ENCODE data around the gene GNPTG. TPM values are rescaled to one million over a fixed set of nuclear protein-coding genes. Genes with fewer than 3 reads are reported as not detected.

GNPTG gene
- total RNA-seq, 1 experiment from 2014 or later: 37.3 TPM

DNA sequence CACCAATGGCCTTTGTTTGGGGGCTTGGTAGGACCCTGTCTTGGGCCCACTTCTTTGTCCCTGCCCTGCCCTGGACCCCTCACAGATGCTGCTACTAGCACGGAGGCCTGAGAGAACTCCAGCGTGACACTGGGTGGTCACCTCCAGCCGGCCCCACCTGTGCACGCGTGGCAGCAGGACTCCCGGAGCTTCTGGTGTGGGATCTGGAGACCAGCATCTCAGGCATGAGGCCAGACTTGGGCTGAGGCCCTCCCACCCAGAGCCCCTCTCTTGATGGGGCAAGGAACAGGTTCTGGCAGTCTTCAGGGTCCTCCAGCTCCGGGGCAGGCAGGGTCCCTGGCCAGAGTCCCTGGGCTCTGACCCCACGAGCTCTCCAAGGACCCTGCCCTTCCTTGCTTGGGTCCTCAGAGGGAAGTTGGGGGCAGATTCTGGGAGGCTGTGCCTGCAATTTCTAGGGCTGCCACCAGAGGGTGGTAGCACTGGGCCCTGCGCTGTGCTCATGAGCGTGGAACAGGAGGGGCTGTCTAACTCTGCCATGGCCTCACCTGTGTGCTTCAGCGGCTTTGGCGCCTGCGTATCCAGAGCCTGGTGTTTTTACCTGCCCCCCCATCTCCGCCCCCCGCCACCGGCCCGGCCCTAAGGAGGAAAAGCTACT is 21.3 kb upstream of the GNPTG start:
- BruUV-seq (replicated peaks): no TSS peak
- Mint-ChIP-seq H3K27ac (ENCODE audit: unreplicated experiment) (no peak overlapping the region), H3K9me3 (ENCODE audit: unreplicated experiment) (no peaks in the 10 kb centered on the region), H3K36me3 (ENCODE audit: insufficient read depth, unreplicated experiment) (no peaks in the 10 kb centered on the region), H3K4me1 (ENCODE audit: low read depth, unreplicated experiment) (no peaks in the 10 kb centered on the region), H3K27me3 (ENCODE audit: insufficient read depth, unreplicated experiment) (no peaks in the 10 kb centered on the region), H3K4me3 (ENCODE audit: unreplicated experiment) (no peak overlapping the region)
- no peaks in the 10 kb centered on the region for H3K36me3 ChIP-seq (ENCODE audit: control insufficient read depth, insufficient read depth, low read length)
- no peak overlapping the region for H3K4me3 ChIP-seq (ENCODE audit: low read depth, low read length)
- ChIA-PET CTCF (interaction anchor here (0.6 kb wide), 2 partner anchors 100 to 601 kb away, joined by 4 to 5 read pairs; no protein-coding TSS in a partner anchor), POLR2A (no interaction called here)
- TF ChIP-seq CTCF (IDR thresholded peaks at IDR 0.05; ENCODE audit: insufficient read depth in 1 of 2, low read depth in 1 of 2, low read length in 1 of 2, severe bottlenecking in 1 of 2, unreplicated experiment in 1 of 2): peak; percentile 44 to 57
- no peak for DNase-seq
- intact Hi-C loops (cut with micrococcal nuclease; ENCODE audit: unreplicated experiment): no loop called here
- no peaks in the 10 kb centered on the region; the same call in 1 of the 2 replicates for H3K27me3 ChIP-seq (replicated peaks; ENCODE audit: control insufficient read depth, insufficient read depth, low read length)
- H3K4me1 ChIP-seq: peaks cover 4% of the 10 kb centered on the region; the same call in 1 of the 2 replicates
- no peaks in the 10 kb centered on the region for H3K9me3 ChIP-seq

- peaks cover 4% of the 10 kb centered on the region; the same call in 1 of the 2 replicates for H3K4me1 ChIP-seq
- H3K9me3 Mint-ChIP-seq (ENCODE audit: unreplicated experiment): no peaks in the 10 kb centered on the region
- BruUV-seq (replicated peaks): no TSS peak
- no peaks in the 10 kb centered on the region; the same call in 1 of the 2 replicates for H3K27me3 ChIP-seq (replicated peaks; ENCODE audit: control insufficient read depth, insufficient read depth, low read length)
- peak overlapping the region; percentile 19 for H3K27ac Mint-ChIP-seq (ENCODE audit: unreplicated experiment)
- H3K9me3 ChIP-seq: no peaks in the 10 kb centered on the region
- H3K4me3 Mint-ChIP-seq (ENCODE audit: unreplicated experiment): no peak overlapping the region
- ChIA-PET CTCF (interaction anchor here (0.6 kb wide), 1 partner anchor 99 kb away, joined by 5 read pairs; no protein-coding TSS in a partner anchor), POLR2A (no interaction called here)
- DNase-seq: no peak
- no peaks in the 10 kb centered on the region for H3K36me3 ChIP-seq (ENCODE audit: control insufficient read depth, insufficient read depth, low read length)
- intact Hi-C loops (cut with micrococcal nuclease; ENCODE audit: unreplicated experiment): no loop called here
- H3K27me3 Mint-ChIP-seq (ENCODE audit: insufficient read depth, unreplicated experiment): no peaks in the 10 kb centered on the region
- H3K4me3 ChIP-seq (ENCODE audit: low read depth, low read length): no peak overlapping the region
- no peak for TF ChIP-seq CTCF (IDR thresholded peaks at IDR 0.05; ENCODE audit: insufficient read depth in 1 of 2, low read depth in 1 of 2, low read length in 1 of 2, severe bottlenecking in 1 of 2, unreplicated experiment in 1 of 2)
- no peaks in the 10 kb centered on the region for H3K36me3 Mint-ChIP-seq (ENCODE audit: insufficient read depth, unreplicated experiment)
- no peaks in the 10 kb centered on the region for H3K4me1 Mint-ChIP-seq (ENCODE audit: low read depth, unreplicated experiment)
Observed at GRCh38 chr16:1330931-1331711, 20.6 kb upstream of the GNPTG start.

DNA sequence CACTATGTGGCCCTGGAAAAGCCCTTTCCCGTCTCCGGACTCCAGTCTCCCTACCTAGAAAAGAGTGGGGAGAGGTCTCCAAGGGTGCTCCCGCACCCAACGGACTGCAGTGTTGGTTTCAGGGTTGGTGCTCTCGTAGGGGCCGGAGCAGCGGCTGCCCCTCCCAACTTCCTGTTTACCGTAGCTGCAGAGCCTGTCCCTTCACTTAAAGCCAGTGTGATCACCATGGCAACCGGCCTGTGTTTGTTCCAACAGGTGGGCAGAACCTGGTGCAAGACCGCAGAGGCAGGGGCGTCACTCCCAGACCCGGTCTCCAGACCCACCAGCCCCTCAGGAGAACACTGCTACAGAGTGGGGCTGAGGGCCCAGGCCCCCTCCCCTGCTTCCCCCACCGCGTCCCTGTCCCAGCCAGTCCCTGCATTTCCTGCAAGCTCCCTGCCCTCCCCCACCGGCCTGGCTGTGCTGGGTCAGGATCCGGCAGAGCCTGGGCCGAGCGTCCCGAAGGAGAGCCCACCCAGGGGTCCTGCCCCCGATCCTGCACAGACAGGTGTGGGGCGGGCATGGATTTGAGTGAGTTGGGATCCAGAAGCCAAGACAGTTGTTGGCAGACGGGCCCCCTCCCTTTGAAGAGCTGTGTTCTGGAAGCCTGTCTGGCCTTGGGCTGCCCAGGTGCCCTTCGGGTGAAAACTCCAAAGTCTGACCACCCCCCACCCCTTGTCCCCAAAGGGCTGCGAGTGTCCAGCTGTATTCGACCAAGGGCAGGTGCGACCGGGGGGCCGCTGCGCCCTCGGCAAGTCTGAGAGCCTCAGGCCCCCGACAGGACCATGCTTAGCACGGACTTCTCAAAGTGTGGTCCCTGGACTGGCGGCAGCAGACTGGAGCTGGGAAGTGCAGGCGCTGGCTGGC is 19.8 kb upstream of the GNPTG start:
- Histone ChIP-seq H3K36me3 (ENCODE audit: control insufficient read depth, insufficient read depth, low read length) (no peaks in the 10 kb centered on the region), H3K27me3 (replicated peaks; ENCODE audit: control insufficient read depth, insufficient read depth, low read length) (no peaks in the 10 kb centered on the region; the same call in 1 of the 2 replicates), H3K4me3 (ENCODE audit: low read depth, low read length) (no peak overlapping the region), H3K4me1 (peaks cover 4% of the 10 kb centered on the region; the same call in 1 of the 2 replicates), H3K9me3 (no peaks in the 10 kb centered on the region)
- H3K27me3 Mint-ChIP-seq (ENCODE audit: insufficient read depth, unreplicated experiment): no peaks in the 10 kb centered on the region
- TF ChIP-seq CTCF (IDR thresholded peaks at IDR 0.05; ENCODE audit: insufficient read depth in 1 of 2, low read depth in 1 of 2, low read length in 1 of 2, severe bottlenecking in 1 of 2, unreplicated experiment in 1 of 2): no peak
- no TSS peak for BruUV-seq (replicated peaks)
- peak overlapping the region; percentile 52 for H3K4me3 Mint-ChIP-seq (ENCODE audit: unreplicated experiment)
- H3K36me3 Mint-ChIP-seq (ENCODE audit: insufficient read depth, unreplicated experiment): no peaks in the 10 kb centered on the region
- ChIA-PET POLR2A (no interaction called here), CTCF (interaction anchor here (0.6 to 0.9 kb wide), 2 partner anchors 10 to 47 kb away, joined by 3 to 5 read pairs; no protein-coding TSS in a partner anchor)
- H3K27ac Mint-ChIP-seq (ENCODE audit: unreplicated experiment): peak overlapping the region; percentile 19
- intact Hi-C loops (cut with micrococcal nuclease; ENCODE audit: unreplicated experiment): no loop called here
- DNase-seq: peak; percentile 60 to 68
- no peaks in the 10 kb centered on the region for H3K4me1 Mint-ChIP-seq (ENCODE audit: low read depth, unreplicated experiment)
- no peaks in the 10 kb centered on the region for H3K9me3 Mint-ChIP-seq (ENCODE audit: unreplicated experiment)
